ENCODE data around the gene RASL11A.

DNA sequence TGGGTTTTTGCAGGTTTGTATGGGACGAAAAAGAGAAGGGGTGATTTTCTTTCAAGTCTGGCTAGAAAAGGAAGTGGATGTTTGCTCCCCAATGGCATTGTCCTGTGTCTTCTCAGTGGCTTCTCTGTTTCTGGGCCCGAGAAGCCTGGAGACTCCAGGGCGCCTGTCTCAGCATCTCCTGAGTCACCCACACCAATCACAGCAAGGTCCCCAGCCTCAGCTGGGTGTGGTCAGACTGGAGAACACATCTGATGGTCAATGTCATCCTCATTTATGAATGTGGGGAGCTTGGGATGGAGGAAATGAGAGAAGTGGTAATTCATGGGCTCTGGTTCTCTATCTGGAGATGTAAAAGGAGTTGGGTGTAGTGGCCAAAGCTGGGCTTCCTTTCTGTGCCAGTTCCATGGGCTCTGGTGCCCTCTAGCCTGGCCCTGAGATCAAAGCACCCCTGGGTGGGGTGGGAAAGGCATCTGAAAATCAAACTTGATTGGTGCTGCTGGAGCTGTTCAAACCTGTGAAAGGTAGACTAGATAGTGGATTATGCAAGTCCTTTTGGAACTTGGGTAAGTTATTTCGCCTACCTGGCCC is 13.4 kb downstream of the RASL11A start:
- TF ChIP-seq, protein P1, sequence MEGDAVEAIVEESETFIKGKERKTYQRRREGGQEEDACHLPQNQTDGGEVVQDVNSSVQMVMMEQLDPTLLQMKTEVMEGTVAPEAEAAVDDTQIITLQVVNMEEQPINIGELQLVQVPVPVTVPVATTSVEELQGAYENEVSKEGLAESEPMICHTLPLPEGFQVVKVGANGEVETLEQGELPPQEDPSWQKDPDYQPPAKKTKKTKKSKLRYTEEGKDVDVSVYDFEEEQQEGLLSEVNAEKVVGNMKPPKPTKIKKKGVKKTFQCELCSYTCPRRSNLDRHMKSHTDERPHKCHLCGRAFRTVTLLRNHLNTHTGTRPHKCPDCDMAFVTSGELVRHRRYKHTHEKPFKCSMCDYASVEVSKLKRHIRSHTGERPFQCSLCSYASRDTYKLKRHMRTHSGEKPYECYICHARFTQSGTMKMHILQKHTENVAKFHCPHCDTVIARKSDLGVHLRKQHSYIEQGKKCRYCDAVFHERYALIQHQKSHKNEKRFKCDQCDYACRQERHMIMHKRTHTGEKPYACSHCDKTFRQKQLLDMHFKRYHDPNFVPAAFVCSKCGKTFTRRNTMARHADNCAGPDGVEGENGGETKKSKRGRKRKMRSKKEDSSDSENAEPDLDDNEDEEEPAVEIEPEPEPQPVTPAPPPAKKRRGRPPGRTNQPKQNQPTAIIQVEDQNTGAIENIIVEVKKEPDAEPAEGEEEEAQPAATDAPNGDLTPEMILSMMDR (IDR thresholded peaks at IDR 0.05) = no peak
- TF ChIP-seq POLR2A (IDR thresholded peaks at IDR 0.05) = no peak
